ENCODE data around the gene SDR42E2.
"Not testable (repeated sequence)": the region's sequence is repeated elsewhere in the genome, so short reads cannot be mapped to it uniquely, and the experiment has no call there.

The SDR42E2 gene

GRCh38 chr16:22161999-22162655 lies at the start of gene SDR42E2:
TSS of gene SDR42E2 (plus strand) at chr16:22162506. CDS start at chr16:22165583, 3,077 bp downstream.
- no peak for DNase-seq

- DNase-seq: no peak
Observed at GRCh38 chr16:22116095-22116700, 46.1 kb upstream of the SDR42E2 start.

- DNase-seq: no peak
Observed at GRCh38 chr16:22117609-22118008, 44.7 kb upstream of the SDR42E2 start.

- DNase-seq: no peak
Observed at GRCh38 chr16:22120440-22120839, 41.9 kb upstream of the SDR42E2 start.

GRCh38 chr16:22122239-22122638 lies 40.1 kb upstream of the SDR42E2 start:
- DNase-seq: no peak

GRCh38 chr16:22123146-22123545 lies 39.2 kb upstream of the SDR42E2 start:
- no peak for DNase-seq

GRCh38 chr16:22123759-22124490 lies 38.4 kb upstream of the SDR42E2 start:
- no peak for DNase-seq

- DNase-seq: no peak
Observed at GRCh38 chr16:22124583-22125284, 37.6 kb upstream of the SDR42E2 start.

- DNase-seq: no peak
Observed at GRCh38 chr16:22126037-22126558, 36.2 kb upstream of the SDR42E2 start.

- not testable (repeated sequence) for DNase-seq
Observed at GRCh38 chr16:22128537-22128936, 33.8 kb upstream of the SDR42E2 start.

- no peak for DNase-seq
Observed at GRCh38 chr16:22130528-22130927, 31.8 kb upstream of the SDR42E2 start.

- no peak for DNase-seq
Observed at GRCh38 chr16:22132801-22133200, 29.5 kb upstream of the SDR42E2 start.

GRCh38 chr16:22138482-22138881 lies 23.8 kb upstream of the SDR42E2 start:
- DNase-seq: no peak

GRCh38 chr16:22139008-22139407 lies 23.3 kb upstream of the SDR42E2 start:
- no peak for DNase-seq

- no peak for DNase-seq
Observed at GRCh38 chr16:22139732-22140131, 22.6 kb upstream of the SDR42E2 start.

GRCh38 chr16:22141767-22142166 lies 20.5 kb upstream of the SDR42E2 start:
- no peak for DNase-seq

- no peak for DNase-seq
Observed at GRCh38 chr16:22144520-22144919, 17.8 kb upstream of the SDR42E2 start.

- DNase-seq: no peak
Observed at GRCh38 chr16:22147853-22148252, 14.5 kb upstream of the SDR42E2 start.

- no peak for DNase-seq
Observed at GRCh38 chr16:22151246-22151998, 10.9 kb upstream of the SDR42E2 start.

- DNase-seq: no peak
Observed at GRCh38 chr16:22152316-22152715, 10.0 kb upstream of the SDR42E2 start.

GRCh38 chr16:22153078-22153477 lies 9.2 kb upstream of the SDR42E2 start:
- not testable (repeated sequence) for DNase-seq

- DNase-seq: no peak
Observed at GRCh38 chr16:22161401-22161800, 905 bp upstream of the SDR42E2 start.

- no peak for DNase-seq
Observed at GRCh38 chr16:22162656-22163009, 327 bp downstream of the SDR42E2 start.

All from NCI-H524 treated with DMSO at 0.1 percent for 48 hours (cell line).